Activated naive CD4-positive, alpha-beta T cell (primary cell): ENCODE measurements around the gene AK5.

Experiments used
- DNase-seq, 4 experiments: peaks; one replicate each; lab custom pipeline; 2025; lab: John Stamatoyannopoulos, UW

AK5 gene

GRCh38 chr1:77354536-77354935 lies 72.7 kb downstream of the AK5 start:
- no peak for DNase-seq

GRCh38 chr1:77355010-77355409 lies 73.2 kb downstream of the AK5 start:
- no peak for DNase-seq

GRCh38 chr1:77356136-77356535 lies 74.3 kb downstream of the AK5 start:
- no peak for DNase-seq

- no peak for DNase-seq
These were observed 78.4 kb downstream of the AK5 start for GRCh38 chr1:77360256-77360655.

GRCh38 chr1:77361621-77362020 lies 79.8 kb downstream of the AK5 start:
- no peak for DNase-seq

- no peak for DNase-seq
These were observed 88.3 kb downstream of the AK5 start for GRCh38 chr1:77370161-77370560.

- DNase-seq: no peak
These were observed 88.9 kb downstream of the AK5 start for GRCh38 chr1:77370583-77371306.

GRCh38 chr1:77371396-77371795 lies 89.6 kb downstream of the AK5 start:
- DNase-seq: no peak

GRCh38 chr1:77373702-77374101 lies 91.9 kb downstream of the AK5 start:
- no peak for DNase-seq

- no peak for DNase-seq
These were observed 93.7 kb downstream of the AK5 start for GRCh38 chr1:77375541-77375940.

GRCh38 chr1:77375990-77376389 lies 94.2 kb downstream of the AK5 start:
- no peak for DNase-seq

- DNase-seq: no peak
These were observed 97.1 kb downstream of the AK5 start for GRCh38 chr1:77378723-77379535.

- DNase-seq: no peak
These were observed 100.5 kb downstream of the AK5 start for GRCh38 chr1:77382366-77382765.

GRCh38 chr1:77383236-77383635 lies 101.4 kb downstream of the AK5 start:
- DNase-seq: no peak

GRCh38 chr1:77385551-77385950 lies 103.7 kb downstream of the AK5 start:
- DNase-seq: no peak

- DNase-seq: no peak
These were observed 104.5 kb downstream of the AK5 start for GRCh38 chr1:77386276-77386675.

GRCh38 chr1:77387553-77387952 lies 105.7 kb downstream of the AK5 start:
- no peak for DNase-seq

- no peak for DNase-seq
These were observed 106.8 kb downstream of the AK5 start for GRCh38 chr1:77388661-77389060.

- no peak for DNase-seq
These were observed 110.7 kb downstream of the AK5 start for GRCh38 chr1:77392486-77392885.

- no peak for DNase-seq
These were observed 112.3 kb downstream of the AK5 start for GRCh38 chr1:77394166-77394565.

- no peak for DNase-seq
These were observed 113.2 kb downstream of the AK5 start for GRCh38 chr1:77395051-77395450.

- no peak for DNase-seq
These were observed 116.3 kb downstream of the AK5 start for GRCh38 chr1:77398152-77398551.

GRCh38 chr1:77399250-77400086 lies 117.6 kb downstream of the AK5 start:
- no peak for DNase-seq
